ENCODE data around the gene MYO1E.
"Not testable (repeated sequence)": the region's sequence is repeated elsewhere in the genome, so short reads cannot be mapped to it uniquely, and the experiment has no call there.

The MYO1E gene

GRCh38 chr15:59162080-59162479, 210.6 kb downstream of the MYO1E start:
- not testable (repeated sequence) for DNase-seq (ENCODE audit: low spot score)

- no peak for DNase-seq (ENCODE audit: low spot score)
These were observed 211.6 kb downstream of the MYO1E start for GRCh38 chr15:59160880-59161593.

- no peak for DNase-seq (ENCODE audit: low spot score)
These were observed 213.5 kb downstream of the MYO1E start for GRCh38 chr15:59159210-59159609.

GRCh38 chr15:59158701-59159034, 214.0 kb downstream of the MYO1E start:
- DNase-seq (ENCODE audit: low spot score), result no peak

GRCh38 chr15:59157840-59158700, 214.6 kb downstream of the MYO1E start:
- DNase-seq (ENCODE audit: low spot score), result no peak

GRCh38 chr15:59157396-59157795, 215.3 kb downstream of the MYO1E start:
- DNase-seq (ENCODE audit: low spot score), result no peak

GRCh38 chr15:59155431-59155830, 217.2 kb downstream of the MYO1E start:
- no peak for DNase-seq (ENCODE audit: low spot score)

GRCh38 chr15:59154243-59154642, 218.4 kb downstream of the MYO1E start:
- DNase-seq (ENCODE audit: low spot score), result no peak

GRCh38 chr15:59153466-59153865, 219.2 kb downstream of the MYO1E start:
- DNase-seq (ENCODE audit: low spot score), result no peak

- DNase-seq (ENCODE audit: low spot score), result no peak
These were observed 219.8 kb downstream of the MYO1E start for GRCh38 chr15:59152694-59153450.

- DNase-seq (ENCODE audit: low spot score), result no peak
These were observed 222.5 kb downstream of the MYO1E start for GRCh38 chr15:59150185-59150584.

- no peak for DNase-seq (ENCODE audit: low spot score)
These were observed 224.4 kb downstream of the MYO1E start for GRCh38 chr15:59148153-59148833.

GRCh38 chr15:59147666-59148065, 225.0 kb downstream of the MYO1E start:
- DNase-seq (ENCODE audit: low spot score), result no peak

GRCh38 chr15:59144594-59144993, 228.1 kb downstream of the MYO1E start:
- DNase-seq (ENCODE audit: low spot score), result not testable (repeated sequence)

GRCh38 chr15:59143281-59143680, 229.4 kb downstream of the MYO1E start:
- DNase-seq (ENCODE audit: low spot score), result no peak

- DNase-seq (ENCODE audit: low spot score), result no peak
These were observed 232.0 kb downstream of the MYO1E start for GRCh38 chr15:59140422-59141226.

- DNase-seq (ENCODE audit: low spot score), result peak; percentile 19
These were observed 234.4 kb downstream of the MYO1E start for GRCh38 chr15:59138243-59138642.

- DNase-seq (ENCODE audit: low spot score), result no peak
These were observed 235.1 kb downstream of the MYO1E start for GRCh38 chr15:59137566-59137965.

- no peak for DNase-seq (ENCODE audit: low spot score)
These were observed 238.7 kb downstream of the MYO1E start for GRCh38 chr15:59133929-59134427.

GRCh38 chr15:59131969-59132562, 240.6 kb downstream of the MYO1E start:
- no peak for DNase-seq (ENCODE audit: low spot score)

- DNase-seq (ENCODE audit: low spot score), result no peak
These were observed 241.2 kb downstream of the MYO1E start for GRCh38 chr15:59131456-59131855.

All from LoVo (cell line).